H9 (cell line): ENCODE results near the gene CYB5R3. TPM values are rescaled to one million over a fixed set of nuclear protein-coding genes. Genes with fewer than 3 reads are reported as not detected.
A peak's percentile ranks its signal among the peaks of the same experiment; 100 is the strongest.

Source experiments
- DNase-seq: peaks from one replicate; pipeline ENCODE4 v3.0.0-alpha.2; 2017
- H2AFZ ChIP-seq: one replicate; pipeline ENCODE4 v1.6.1; 2013; ENCODE audit warnings: mild to moderate bottlenecking, low read length, control low read depth, moderate library complexity
- H2AK5ac ChIP-seq: 2 replicates; pipeline ENCODE4 v1.6.1; 2013; ENCODE audit warnings: low read length, control low read depth, mixed read lengths; ENCODE audit not compliant: insufficient read length
- H2BK120ac ChIP-seq: one replicate; pipeline ENCODE4 v1.6.1; 2013; ENCODE audit warnings: low read depth, mild to moderate bottlenecking, low read length, control low read depth, inconsistent platforms; ENCODE audit not compliant: poor library complexity, severe bottlenecking
- H2BK12ac ChIP-seq: 2 replicates; pipeline ENCODE4 v1.6.1; 2013; ENCODE audit warnings: low read length, control low read depth, mixed read lengths, low read depth; ENCODE audit not compliant: insufficient read length
- H2BK15ac ChIP-seq: 2 replicates; pipeline ENCODE4 v1.6.1; 2013; ENCODE audit warnings: low read depth, low read length, control low read depth
- H2BK20ac ChIP-seq: one replicate; pipeline ENCODE4 v1.6.1; 2013; ENCODE audit warnings: low read depth, mild to moderate bottlenecking, low read length, control low read depth, inconsistent platforms; ENCODE audit not compliant: poor library complexity, severe bottlenecking
- H2BK5ac ChIP-seq: 2 replicates; pipeline ENCODE4 v1.6.1; 2013; ENCODE audit warnings: low read length, control low read depth, mixed read lengths; ENCODE audit not compliant: insufficient read length
- H3K14ac ChIP-seq: 2 replicates; pipeline ENCODE4 v1.6.1; 2013; ENCODE audit warnings: low read length, control low read depth; ENCODE audit not compliant: insufficient read depth
- H3K18ac ChIP-seq: 2 replicates; pipeline ENCODE4 v1.6.1; 2013; ENCODE audit warnings: low read depth, mild to moderate bottlenecking, mixed read lengths, low read length, control low read depth; ENCODE audit not compliant: insufficient read length
- H3K23ac ChIP-seq: 2 replicates; pipeline ENCODE4 v1.6.1; 2013; ENCODE audit warnings: low read length, control low read depth, mixed read lengths, low read depth; ENCODE audit not compliant: insufficient read length
- H3K23me2 ChIP-seq: 2 replicates; pipeline ENCODE4 v1.6.1; 2013; ENCODE audit warnings: low read depth, mild to moderate bottlenecking, mixed read lengths, low read length, control low read depth; ENCODE audit not compliant: insufficient read length, poor library complexity, severe bottlenecking
- H3K27ac ChIP-seq: 2 replicates; pipeline ENCODE4 v1.5.1; 2013; ENCODE audit warnings: low read length, control low read depth, mixed read lengths, low read depth; ENCODE audit not compliant: insufficient read length
- H3K27me3 ChIP-seq: 2 replicates; pipeline ENCODE4 v1.6.1; 2013; ENCODE audit warnings: low read length, control low read depth, inconsistent platforms; ENCODE audit not compliant: insufficient read depth
- H3K4ac ChIP-seq: 2 replicates; pipeline ENCODE4 v1.6.1; 2013; ENCODE audit warnings: low read depth, mild to moderate bottlenecking, control low read depth, inconsistent platforms, low read length, moderate library complexity
- H3K4me1 ChIP-seq: 2 replicates; pipeline ENCODE4 v1.6.1; 2013; ENCODE audit warnings: low read length, control low read depth, inconsistent platforms; ENCODE audit not compliant: insufficient read depth
- H3K4me2 ChIP-seq: 2 replicates; pipeline ENCODE4 v1.6.1; 2013; ENCODE audit warnings: low read length, control low read depth, mixed read lengths; ENCODE audit not compliant: insufficient read length, insufficient read depth
- H3K56ac ChIP-seq: 2 replicates; pipeline ENCODE4 v1.6.1; 2013; ENCODE audit warnings: low read depth, mild to moderate bottlenecking, mixed read lengths, low read length, control low read depth; ENCODE audit not compliant: insufficient read length
- H3K79me1 ChIP-seq: 2 replicates; pipeline ENCODE4 v1.6.1; 2013; ENCODE audit warnings: low read depth, mild to moderate bottlenecking, moderate library complexity, low read length, control low read depth, inconsistent platforms; ENCODE audit not compliant: insufficient read depth, poor library complexity, severe bottlenecking
- H3K79me2 ChIP-seq: 2 replicates; pipeline ENCODE4 v1.6.1; 2013; ENCODE audit warnings: low read length, control low read depth, inconsistent platforms; ENCODE audit not compliant: insufficient read depth
- H3K9ac ChIP-seq: 2 replicates; pipeline ENCODE4 v1.6.1; 2013; ENCODE audit warnings: low read length, control low read depth, mixed read lengths; ENCODE audit not compliant: insufficient read length; ENCODE audit errors: extremely low read depth
- H3K9me3 ChIP-seq: one replicate; pipeline ENCODE4 v1.6.1; 2013; ENCODE audit warnings: low read depth, low read length, inconsistent platforms; ENCODE audit not compliant: control insufficient read depth
- H3T11ph ChIP-seq: one replicate; pipeline ENCODE4 v1.6.1; 2013; ENCODE audit warnings: mild to moderate bottlenecking, low read length, control low read depth, inconsistent platforms
- H4K20me1 ChIP-seq: one replicate; pipeline ENCODE4 v1.6.1; 2013; ENCODE audit not compliant: control insufficient read depth, insufficient read length, insufficient read depth
- H4K5ac ChIP-seq: 2 replicates; pipeline ENCODE4 v1.6.1; 2013; ENCODE audit warnings: low read depth, mild to moderate bottlenecking, mixed read lengths, low read length, control low read depth; ENCODE audit not compliant: insufficient read length
- H4K8ac ChIP-seq: replicated peaks from 2 replicates; pipeline ENCODE4 v1.6.1; 2013; ENCODE audit warnings: low read length, control low read depth, mixed read lengths, low read depth; ENCODE audit not compliant: insufficient read length
- H4K91ac ChIP-seq: 2 replicates; pipeline ENCODE4 v1.6.1; 2013; ENCODE audit warnings: low read depth, mild to moderate bottlenecking, moderate library complexity, mixed read lengths, low read length, control low read depth; ENCODE audit not compliant: insufficient read length
- H3K27ac Mint-ChIP-seq, 3 experiments: 2 replicates in 2 of 3; 3 replicates in 1 of 3; pipeline ENCODE4 v1.8.0; 2020 to 2021; ENCODE audit warnings: mixed read lengths in 3 of 3, mild to moderate bottlenecking in 1 of 3, moderate library complexity in 1 of 3
- H3K27me3 Mint-ChIP-seq: 2 replicates; pipeline ENCODE4 v1.8.0; 2021; ENCODE audit warnings: low read depth, mild to moderate bottlenecking, moderate library complexity, mixed read lengths
- H3K36me3 Mint-ChIP-seq, 3 experiments: 2 replicates in 2 of 3; 3 replicates in 1 of 3; pipeline ENCODE4 v1.8.0; 2020 to 2021; ENCODE audit warnings: low read depth in 3 of 3, mixed read lengths in 3 of 3; ENCODE audit not compliant: insufficient read depth in 1 of 3
- H3K4me1 Mint-ChIP-seq, 2 experiments: 2 replicates each; pipeline ENCODE4 v1.8.0; 2020; ENCODE audit warnings: mixed read lengths in 2 of 2
- H3K4me3 Mint-ChIP-seq, 2 experiments: 2 replicates in 1 of 2; 3 replicates in 1 of 2; pipeline ENCODE4 v1.8.0; 2020 to 2021; ENCODE audit warnings: mild to moderate bottlenecking in 2 of 2, mixed read lengths in 2 of 2, moderate library complexity in 1 of 2
- H3K9me3 Mint-ChIP-seq, 2 experiments: 2 replicates in 1 of 2; 3 replicates in 1 of 2; pipeline ENCODE4 v1.8.0; 2020; ENCODE audit warnings: mild to moderate bottlenecking in 2 of 2, mixed read lengths in 2 of 2, moderate library complexity in 1 of 2
- CTCF ChIP-seq: fragments of 200-600 bp; sonication (generic); conservative IDR thresholded peaks from 3 replicates; pipeline ENCODE4 v1.8.0; 2021; ENCODE audit warnings: antibody characterized with exemption, mild to moderate bottlenecking
- WGBS: extraction: QIAGEN DNeasy Blood & Tissue Kit; methylation state at CpG from one replicate; pipeline ENCODE4 v1.1.7; 2013; ENCODE audit warnings: missing lambda C conversion rate, low lambda C conversion rate, mixed read lengths; ENCODE audit not compliant: insufficient read length; ENCODE audit errors: extremely low coverage; 5-methylcytosine and 5-hydroxymethylcytosine counted together
- total RNA-seq: library from RNA; stranded (reverse); gene quantifications from 2 replicates; pipeline ENCODE4 v1.2.1, GENCODE V29; 2021

Gene CYB5R3
- total RNA-seq, 1 experiment from 2014 or later: 97.4 TPM

GRCh38 chr22:42676059-42676607, 26.9 kb upstream of the CYB5R3 start:
- Histone ChIP-seq H3K27ac (no peak overlapping the region), H3K4ac (no peak overlapping the region), H3K56ac (no peak overlapping the region), H3T11ph (no peak overlapping the region), H3K9ac (no peak overlapping the region), H4K91ac (no peak overlapping the region), H3K79me2 (no peaks in the 10 kb centered on the region), H3K14ac (no peak overlapping the region), H2BK20ac (no peak overlapping the region), H2AFZ (no peak overlapping the region), H3K23me2 (no peaks in the 10 kb centered on the region), H2BK5ac (no peak overlapping the region), H4K5ac (no peak overlapping the region), H3K23ac (no peak overlapping the region), H3K79me1 (no peaks in the 10 kb centered on the region), H3K18ac (no peak overlapping the region), H3K27me3 (no peaks in the 10 kb centered on the region), H4K20me1 (no peaks in the 10 kb centered on the region), H2BK15ac (no peak overlapping the region), H3K9me3 (no peaks in the 10 kb centered on the region), H2BK120ac (no peak overlapping the region), H3K4me2 (no peak overlapping the region), H4K8ac (no peak overlapping the region), H3K4me1 (no peaks in the 10 kb centered on the region), H2BK12ac (no peak overlapping the region), H2AK5ac (no peak overlapping the region)
- DNase-seq: no peak
- Mint-ChIP-seq H3K27ac (peak overlapping the region in 1 of 3 experiments; percentile 45; a peak in 1 of 7 replicates), H3K4me1 (peaks cover 4% of the 10 kb centered on the region in 2 experiments; a peak in 1 of 4 replicates), H3K9me3 (peaks cover 12 to 15% of the 10 kb centered on the region in 2 experiments), H3K4me3 (no peak overlapping the region), H3K27me3 (peaks cover 12% of the 10 kb centered on the region), H3K36me3 (no peaks in the 10 kb centered on the region; a peak in 3 of 7 replicates)
- WGBS: no CpG with 5 or more reads among the region's 7 CpGs
- TF ChIP-seq CTCF: no peak
